WTC11 (cell line): ENCODE measurements around the gene ZNF438. TPM values are rescaled to one million over a fixed set of nuclear protein-coding genes. Genes with fewer than 3 reads are reported as not detected.
"Not testable (repeated sequence)": the region's sequence is repeated elsewhere in the genome, so short reads cannot be mapped to it uniquely, and the experiment has no call there.

ENCODE experiments used
- ATAC-seq: fragments of 200-7000 bp; cut with Tn5 transposase; 2 replicates; pipeline ENCODE4 v1.10.0; 2021; ENCODE audit warnings: mild to moderate bottlenecking, moderate library complexity
- CTCF ChIA-PET: fragments of 300-600 bp; sonication (Branson Sonifier 250); formaldehyde crosslinking; loops from one replicate; lab custom pipeline; 2021; ENCODE audit warnings: antibody characterized with exemption; lab: Charles Lee
- POLR2A ChIA-PET: fragments of 350-600 bp; sonication (Branson Sonifier 250); formaldehyde crosslinking; loops from one replicate; lab custom pipeline; 2021; ENCODE audit warnings: antibody characterized with exemption; lab: Charles Lee
- DNase-seq: peaks from one replicate; pipeline ENCODE4 v3.0.0; 2021; ENCODE audit warnings: low spot score
- H3K27ac Mint-ChIP-seq: 2 replicates; pipeline ENCODE4 v1.8.0; 2021; ENCODE audit warnings: mixed read lengths
- H3K27me3 Mint-ChIP-seq: 2 replicates; pipeline ENCODE4 v1.8.0; 2021; ENCODE audit warnings: low read depth, mild to moderate bottlenecking, moderate library complexity, mixed read lengths
- H3K36me3 Mint-ChIP-seq: 2 replicates; pipeline ENCODE4 v1.8.0; 2021; ENCODE audit warnings: mixed read lengths
- H3K4me1 Mint-ChIP-seq: 2 replicates; pipeline ENCODE4 v1.8.0; 2022; ENCODE audit warnings: mixed read lengths
- H3K4me3 Mint-ChIP-seq: 2 replicates; pipeline ENCODE4 v1.8.0; 2021; ENCODE audit warnings: mild to moderate bottlenecking, moderate library complexity, mixed read lengths
- H3K9me3 Mint-ChIP-seq: 2 replicates; pipeline ENCODE4 v1.8.0; 2021; ENCODE audit warnings: mixed read lengths
- ATF6 ChIP-seq: sonication (generic); formaldehyde crosslinking; IDR thresholded peaks from 2 replicates; pipeline ENCODE4 v1.8.1; 2023; ENCODE audit warnings: mild to moderate bottlenecking, missing genetic modification reagents
- CREM ChIP-seq: sonication (generic); formaldehyde crosslinking; IDR thresholded peaks from 2 replicates; pipeline ENCODE4 v1.8.1; 2022; ENCODE audit warnings: mild to moderate bottlenecking, missing genetic modification reagents, moderate library complexity
- ETV6 ChIP-seq: sonication (generic); formaldehyde crosslinking; IDR thresholded peaks from 2 replicates; pipeline ENCODE4 v1.8.1; 2022; ENCODE audit warnings: mild to moderate bottlenecking, missing genetic modification reagents
- FOXP1 ChIP-seq: sonication (generic); formaldehyde crosslinking; IDR thresholded peaks from 2 replicates; pipeline ENCODE4 v1.8.0; 2022; ENCODE audit warnings: missing genetic modification reagents, mild to moderate bottlenecking, moderate library complexity, borderline replicate concordance
- GRHL2 ChIP-seq: fragments of 250-450 bp; sonication (Bioruptor Pico); IDR thresholded peaks from 2 replicates; pipeline ENCODE4 v1.8.0; 2022; ENCODE audit warnings: mild to moderate bottlenecking, moderate library complexity; ENCODE audit not compliant: insufficient replicate concordance, severe bottlenecking
- NFE2L1 ChIP-seq: sonication (generic); formaldehyde crosslinking; IDR thresholded peaks from 2 replicates; pipeline ENCODE4 v1.8.1; 2023; ENCODE audit warnings: missing genetic modification reagents
- NFYB ChIP-seq: sonication (generic); formaldehyde crosslinking; conservative IDR thresholded peaks from 2 replicates; pipeline ENCODE4 v1.8.0; 2022; ENCODE audit warnings: low read depth, missing genetic modification reagents
- NR3C1 ChIP-seq: sonication (generic); formaldehyde crosslinking; conservative IDR thresholded peaks from 2 replicates; pipeline ENCODE4 v1.8.1; 2023; ENCODE audit warnings: low read depth, mild to moderate bottlenecking, missing genetic modification reagents
- SMAD3 ChIP-seq: sonication (generic); formaldehyde crosslinking; IDR thresholded peaks from 2 replicates; pipeline ENCODE4 v1.8.0; 2022; ENCODE audit warnings: missing genetic modification reagents, mild to moderate bottlenecking, borderline replicate concordance
- STAT6 ChIP-seq: sonication (generic); formaldehyde crosslinking; conservative IDR thresholded peaks from 2 replicates; pipeline ENCODE4 v1.8.1; 2023; ENCODE audit warnings: mild to moderate bottlenecking, low read depth, missing genetic modification reagents, moderate library complexity
- TEAD1 ChIP-seq: sonication (generic); formaldehyde crosslinking; IDR thresholded peaks from 2 replicates; pipeline ENCODE4 v1.8.0; 2022; ENCODE audit warnings: mild to moderate bottlenecking, missing genetic modification reagents
- total RNA-seq: library from RNA; stranded (reverse); gene quantifications from 3 replicates; pipeline ENCODE4 v1.2.3, GENCODE V29; 2021
- TF ChIP-seq, protein P1 (sequence below): sonication (generic); formaldehyde crosslinking; IDR thresholded peaks from 2 replicates; pipeline ENCODE4 v1.8.0; 2023; ENCODE audit warnings: mild to moderate bottlenecking, missing genetic modification reagents
- TF ChIP-seq, protein P2 (sequence below): fragments of 250-450 bp; sonication (Bioruptor Pico); IDR thresholded peaks from 2 replicates; pipeline ENCODE4 v1.9.0; 2021; ENCODE audit warnings: mild to moderate bottlenecking
- TF ChIP-seq, protein P3 (sequence below): fragments of 250-450 bp; sonication (Bioruptor Pico); conservative IDR thresholded peaks from 2 replicates; pipeline ENCODE4 v1.9.0; 2021; ENCODE audit warnings: mild to moderate bottlenecking
- TF ChIP-seq, protein P4 (sequence below): sonication (generic); formaldehyde crosslinking; IDR thresholded peaks from 2 replicates; pipeline ENCODE4 v1.8.0; 2022; ENCODE audit warnings: missing genetic modification reagents

ZNF438 gene
- total RNA-seq, 1 experiment from 2014 or later: 1.9 TPM

GRCh38 chr10:30902621-30903396 is 128.9 kb downstream of the ZNF438 start (continued):
- TF ChIP-seq, protein P1, sequence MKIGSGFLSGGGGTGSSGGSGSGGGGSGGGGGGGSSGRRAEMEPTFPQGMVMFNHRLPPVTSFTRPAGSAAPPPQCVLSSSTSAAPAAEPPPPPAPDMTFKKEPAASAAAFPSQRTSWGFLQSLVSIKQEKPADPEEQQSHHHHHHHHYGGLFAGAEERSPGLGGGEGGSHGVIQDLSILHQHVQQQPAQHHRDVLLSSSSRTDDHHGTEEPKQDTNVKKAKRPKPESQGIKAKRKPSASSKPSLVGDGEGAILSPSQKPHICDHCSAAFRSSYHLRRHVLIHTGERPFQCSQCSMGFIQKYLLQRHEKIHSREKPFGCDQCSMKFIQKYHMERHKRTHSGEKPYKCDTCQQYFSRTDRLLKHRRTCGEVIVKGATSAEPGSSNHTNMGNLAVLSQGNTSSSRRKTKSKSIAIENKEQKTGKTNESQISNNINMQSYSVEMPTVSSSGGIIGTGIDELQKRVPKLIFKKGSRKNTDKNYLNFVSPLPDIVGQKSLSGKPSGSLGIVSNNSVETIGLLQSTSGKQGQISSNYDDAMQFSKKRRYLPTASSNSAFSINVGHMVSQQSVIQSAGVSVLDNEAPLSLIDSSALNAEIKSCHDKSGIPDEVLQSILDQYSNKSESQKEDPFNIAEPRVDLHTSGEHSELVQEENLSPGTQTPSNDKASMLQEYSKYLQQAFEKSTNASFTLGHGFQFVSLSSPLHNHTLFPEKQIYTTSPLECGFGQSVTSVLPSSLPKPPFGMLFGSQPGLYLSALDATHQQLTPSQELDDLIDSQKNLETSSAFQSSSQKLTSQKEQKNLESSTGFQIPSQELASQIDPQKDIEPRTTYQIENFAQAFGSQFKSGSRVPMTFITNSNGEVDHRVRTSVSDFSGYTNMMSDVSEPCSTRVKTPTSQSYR (CRISPR knock-in tag): no peak
- TF ChIP-seq ATF6 (CRISPR knock-in tag) (no peak), NFYB (no peak)

- ATAC-seq, H3K4me1 Mint-ChIP-seq, H3K4me3 Mint-ChIP-seq, DNase-seq, H3K27me3 Mint-ChIP-seq, H3K27ac Mint-ChIP-seq, CTCF ChIA-PET, POLR2A ChIA-PET: not testable (repeated sequence)
- Mint-ChIP-seq H3K36me3 (peaks cover 36% of the 10 kb centered on the region), H3K9me3 (peaks cover 52% of the 10 kb centered on the region)
Observed at GRCh38 chr10:30901487-30901886, 130.2 kb downstream of the ZNF438 start.

DNA sequence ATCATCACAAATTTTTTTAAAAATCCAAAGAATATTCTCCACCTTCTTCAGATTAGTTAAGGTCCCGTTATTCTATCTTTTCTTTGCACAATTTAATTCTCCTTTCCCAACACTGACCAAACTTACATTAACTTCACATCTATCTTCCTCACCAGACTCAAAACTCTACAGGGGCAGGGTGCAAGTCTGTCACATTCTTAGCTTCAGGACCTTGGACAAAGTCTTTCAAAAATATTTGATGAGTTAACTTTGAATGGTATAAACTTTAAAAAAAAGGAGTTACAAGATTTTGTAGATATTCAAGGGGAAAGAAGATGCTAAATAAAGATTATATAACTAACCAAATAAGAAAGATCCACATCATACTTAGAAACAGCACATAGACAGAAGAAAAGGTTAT is 132.7 kb downstream of the ZNF438 start:
- Mint-ChIP-seq H3K4me1 (peaks cover 5% of the 10 kb centered on the region), H3K4me3 (no peak overlapping the region), H3K9me3 (peaks cover 43% of the 10 kb centered on the region), H3K36me3 (peaks cover 27% of the 10 kb centered on the region), H3K27ac (no peak overlapping the region), H3K27me3 (no peaks in the 10 kb centered on the region; the same call in 1 of the 2 replicates)
- DNase-seq (no peak), ATAC-seq (no peak)
- ChIA-PET POLR2A (no interaction called here), CTCF (no interaction called here)
- no peak for TF ChIP-seq SMAD3

DNA sequence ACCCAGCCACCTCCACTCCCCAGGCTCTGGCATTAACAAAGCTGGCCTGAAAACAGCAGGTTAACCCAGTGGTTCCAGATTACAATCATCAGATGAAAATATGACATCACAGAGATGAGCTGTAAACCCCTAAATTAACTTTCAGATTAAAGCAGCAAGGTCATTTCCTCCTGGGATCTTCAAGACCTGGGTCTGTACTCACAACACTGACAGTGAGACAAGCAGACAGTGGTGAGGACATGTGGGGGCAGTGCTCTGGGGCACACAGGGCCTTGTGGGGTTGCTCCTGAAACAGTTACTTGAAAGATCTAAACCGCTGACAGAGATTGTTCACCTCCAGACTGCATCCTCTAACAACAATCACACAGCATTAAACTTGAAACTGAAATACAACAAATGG is 134.1 kb downstream of the ZNF438 start:
- H3K9me3 Mint-ChIP-seq: peaks cover 36% of the 10 kb centered on the region
- DNase-seq (no peak), ATAC-seq (no peak)
- ChIA-PET CTCF (no interaction called here), POLR2A (no interaction called here)
- peaks cover 20% of the 10 kb centered on the region for H3K36me3 Mint-ChIP-seq
- TF ChIP-seq ETV6 (no peak), NFE2L1 (CRISPR knock-in tag) (no peak), TEAD1 (CRISPR knock-in tag) (no peak), GRHL2 (CRISPR knock-in tag) (no peak), CREM (CRISPR knock-in tag) (no peak), NR3C1 (CRISPR knock-in tag) (no peak), STAT6 (CRISPR knock-in tag) (no peak), FOXP1 (CRISPR knock-in tag) (no peak)
- TF ChIP-seq, protein P2, sequence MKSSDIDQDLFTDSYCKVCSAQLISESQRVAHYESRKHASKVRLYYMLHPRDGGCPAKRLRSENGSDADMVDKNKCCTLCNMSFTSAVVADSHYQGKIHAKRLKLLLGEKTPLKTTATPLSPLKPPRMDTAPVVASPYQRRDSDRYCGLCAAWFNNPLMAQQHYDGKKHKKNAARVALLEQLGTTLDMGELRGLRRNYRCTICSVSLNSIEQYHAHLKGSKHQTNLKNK: no peak
- TF ChIP-seq, protein P3, sequence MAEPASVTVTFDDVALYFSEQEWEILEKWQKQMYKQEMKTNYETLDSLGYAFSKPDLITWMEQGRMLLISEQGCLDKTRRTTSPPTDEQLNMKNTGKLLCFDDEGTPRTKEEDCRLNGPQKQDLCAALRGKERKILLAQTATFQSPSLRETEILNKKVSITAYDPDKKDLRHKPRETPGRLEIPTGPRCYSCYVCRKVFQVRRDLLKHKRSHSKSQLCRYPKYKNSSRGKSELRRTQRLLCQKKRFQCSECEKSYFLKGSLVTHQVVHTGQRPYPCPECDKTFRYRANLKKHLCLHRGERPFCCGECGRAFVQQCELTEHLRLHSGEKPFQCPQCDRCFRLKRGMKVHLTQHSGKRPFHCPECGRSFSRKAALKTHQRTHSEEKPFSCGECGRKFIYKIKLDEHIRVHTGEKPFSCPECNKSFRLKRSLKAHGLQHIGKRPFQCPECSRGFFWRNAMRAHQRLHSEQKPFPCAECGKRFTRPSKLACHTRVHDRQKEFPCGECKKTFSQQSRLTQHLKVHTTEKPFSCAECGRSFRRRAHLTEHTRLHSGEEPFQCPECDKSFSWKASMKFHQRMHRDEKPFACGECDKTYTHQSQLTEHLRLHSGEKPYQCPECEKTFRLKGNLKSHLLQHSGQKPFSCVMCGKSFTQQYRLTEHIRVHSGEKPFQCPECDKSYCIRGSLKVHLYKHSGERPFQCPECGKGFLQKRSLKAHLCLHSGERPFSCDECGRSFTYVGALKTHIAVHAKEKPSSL (CRISPR knock-in tag): no peak
- TF ChIP-seq, protein P4, sequence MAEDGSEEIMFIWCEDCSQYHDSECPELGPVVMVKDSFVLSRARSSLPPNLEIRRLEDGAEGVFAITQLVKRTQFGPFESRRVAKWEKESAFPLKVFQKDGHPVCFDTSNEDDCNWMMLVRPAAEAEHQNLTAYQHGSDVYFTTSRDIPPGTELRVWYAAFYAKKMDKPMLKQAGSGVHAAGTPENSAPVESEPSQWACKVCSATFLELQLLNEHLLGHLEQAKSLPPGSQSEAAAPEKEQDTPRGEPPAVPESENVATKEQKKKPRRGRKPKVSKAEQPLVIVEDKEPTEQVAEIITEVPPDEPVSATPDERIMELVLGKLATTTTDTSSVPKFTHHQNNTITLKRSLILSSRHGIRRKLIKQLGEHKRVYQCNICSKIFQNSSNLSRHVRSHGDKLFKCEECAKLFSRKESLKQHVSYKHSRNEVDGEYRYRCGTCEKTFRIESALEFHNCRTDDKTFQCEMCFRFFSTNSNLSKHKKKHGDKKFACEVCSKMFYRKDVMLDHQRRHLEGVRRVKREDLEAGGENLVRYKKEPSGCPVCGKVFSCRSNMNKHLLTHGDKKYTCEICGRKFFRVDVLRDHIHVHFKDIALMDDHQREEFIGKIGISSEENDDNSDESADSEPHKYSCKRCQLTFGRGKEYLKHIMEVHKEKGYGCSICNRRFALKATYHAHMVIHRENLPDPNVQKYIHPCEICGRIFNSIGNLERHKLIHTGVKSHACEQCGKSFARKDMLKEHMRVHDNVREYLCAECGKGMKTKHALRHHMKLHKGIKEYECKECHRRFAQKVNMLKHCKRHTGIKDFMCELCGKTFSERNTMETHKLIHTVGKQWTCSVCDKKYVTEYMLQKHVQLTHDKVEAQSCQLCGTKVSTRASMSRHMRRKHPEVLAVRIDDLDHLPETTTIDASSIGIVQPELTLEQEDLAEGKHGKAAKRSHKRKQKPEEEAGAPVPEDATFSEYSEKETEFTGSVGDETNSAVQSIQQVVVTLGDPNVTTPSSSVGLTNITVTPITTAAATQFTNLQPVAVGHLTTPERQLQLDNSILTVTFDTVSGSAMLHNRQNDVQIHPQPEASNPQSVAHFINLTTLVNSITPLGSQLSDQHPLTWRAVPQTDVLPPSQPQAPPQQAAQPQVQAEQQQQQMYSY (CRISPR knock-in tag): no peak
- H3K27ac Mint-ChIP-seq: no peak overlapping the region
- H3K4me1 Mint-ChIP-seq: peaks cover 5% of the 10 kb centered on the region
- no peaks in the 10 kb centered on the region; the same call in 1 of the 2 replicates for H3K27me3 Mint-ChIP-seq
- H3K4me3 Mint-ChIP-seq: no peak overlapping the region
